Brain microvascular endothelial cell (primary cell): ENCODE results near the gene TMEM132D.

Experiments used
- DNase-seq: peaks from one replicate; pipeline ENCODE4 v3.0.0-alpha.2; 2020
- H3K27ac ChIP-seq: fragments of 250-450 bp; sonication (Bioruptor Pico); 2 replicates; pipeline ENCODE4 v1.5.1; 2020; ENCODE audit warnings: mild to moderate bottlenecking, moderate library complexity
- H3K27me3 ChIP-seq: fragments of 250-450 bp; sonication (Bioruptor Pico); replicated peaks from 2 replicates; pipeline ENCODE4 v1.5.1; 2020; ENCODE audit warnings: mild to moderate bottlenecking
- H3K36me3 ChIP-seq: fragments of 250-450 bp; sonication (Bioruptor Pico); replicated peaks from 2 replicates; pipeline ENCODE4 v1.5.1; 2020; ENCODE audit warnings: mild to moderate bottlenecking
- H3K4me3 ChIP-seq: 2 replicates; pipeline ENCODE4 v1.5.1; 2011; ENCODE audit warnings: low read depth, mild to moderate bottlenecking, control low read depth, low read length, moderate library complexity
- CTCF ChIP-seq: IDR thresholded peaks from 2 replicates; pipeline ENCODE4 v1.5.1; 2011; ENCODE audit warnings: low read depth, mild to moderate bottlenecking, moderate library complexity, low read length, control low read depth, inconsistent platforms; ENCODE audit errors: missing control alignments
- in situ Hi-C: cut with HindIII; loops from 2 replicates; pipeline ENCODE4 v1.10.0; 2017; ENCODE audit warnings: low sequenced_read_pairs, low pct_ligation_motif_present

TMEM132D gene

GRCh38 chr12:129605666-129606065, 298.2 kb downstream of the TMEM132D start:
- in situ Hi-C loops, result no loop called here
- Histone ChIP-seq H3K27ac (peak overlapping the region; percentile 26), H3K27me3 (no peaks in the 10 kb centered on the region), H3K36me3 (no peaks in the 10 kb centered on the region), H3K4me3 (no peak overlapping the region)
- DNase-seq, result peak; percentile 73
- no peak for TF ChIP-seq CTCF

- in situ Hi-C loops, result no loop called here
- no peak for DNase-seq
- H3K27ac ChIP-seq, result no peak overlapping the region
- H3K36me3 ChIP-seq, result no peaks in the 10 kb centered on the region
- H3K27me3 ChIP-seq, result no peaks in the 10 kb centered on the region
- H3K4me3 ChIP-seq, result no peak overlapping the region
- no peak for TF ChIP-seq CTCF
These were observed 299.3 kb downstream of the TMEM132D start for GRCh38 chr12:129604506-129604905.

- Histone ChIP-seq H3K4me3 (no peak overlapping the region), H3K27me3 (no peaks in the 10 kb centered on the region), H3K36me3 (no peaks in the 10 kb centered on the region), H3K27ac (peak overlapping the region; percentile 19)
- DNase-seq, result no peak
- no peak for TF ChIP-seq CTCF
- in situ Hi-C loops, result no loop called here
These were observed 304.4 kb downstream of the TMEM132D start for GRCh38 chr12:129599406-129599805.

- Histone ChIP-seq H3K27me3 (no peaks in the 10 kb centered on the region), H3K36me3 (no peaks in the 10 kb centered on the region), H3K27ac (no peak overlapping the region), H3K4me3 (no peak overlapping the region)
- in situ Hi-C loops, result no loop called here
- peak; percentile 34 for DNase-seq
- no peak for TF ChIP-seq CTCF
These were observed 309.7 kb downstream of the TMEM132D start for GRCh38 chr12:129594098-129594497.

- no peak overlapping the region for H3K4me3 ChIP-seq
- in situ Hi-C loops, result no loop called here
- no peaks in the 10 kb centered on the region for H3K36me3 ChIP-seq
- no peak for TF ChIP-seq CTCF
- H3K27me3 ChIP-seq, result no peaks in the 10 kb centered on the region
- no peak overlapping the region for H3K27ac ChIP-seq
- no peak for DNase-seq
These were observed 311.4 kb downstream of the TMEM132D start for GRCh38 chr12:129592449-129592848.

- no peak for TF ChIP-seq CTCF
- Histone ChIP-seq H3K36me3 (no peaks in the 10 kb centered on the region), H3K27ac (no peak overlapping the region), H3K27me3 (no peaks in the 10 kb centered on the region), H3K4me3 (no peak overlapping the region)
- in situ Hi-C loops, result no loop called here
- DNase-seq, result no peak
These were observed 314.3 kb downstream of the TMEM132D start for GRCh38 chr12:129589503-129589902.
